Keratinocyte (primary cell): ENCODE measurements around the gene ANKRD44. TPM values are rescaled to one million over a fixed set of nuclear protein-coding genes. Genes with fewer than 3 reads are reported as not detected.

Source experiments
- DNase-seq: peaks from one replicate; pipeline ENCODE4 v3.0.0-alpha.2; 2011; ENCODE audit warnings: low read depth, missing footprints, low spot score
- FAIRE-seq: peaks from 2 replicates; lab custom pipeline; 2011; peaks lifted over from hg19 to GRCh38; lab: Jason Lieb, UNC
- H2AFZ ChIP-seq: 2 replicates; pipeline ENCODE4 v1.6.0; 2012; ENCODE audit warnings: low read length, control low read depth, inconsistent platforms; ENCODE audit not compliant: control insufficient read depth
- H3K27ac ChIP-seq: 2 replicates; pipeline ENCODE4 v1.5.1; 2011; ENCODE audit warnings: low read length; ENCODE audit not compliant: control insufficient read depth, insufficient read depth
- H3K27me3 ChIP-seq: 3 replicates; pipeline ENCODE4 v1.6.0; 2011; ENCODE audit warnings: low read length; ENCODE audit not compliant: control insufficient read depth, insufficient read depth; ENCODE audit errors: extremely low read depth
- H3K36me3 ChIP-seq, 2 experiments: 2 replicates in 1 of 2; 3 replicates in 1 of 2; pipeline ENCODE4 v1.5.1; 2011; ENCODE audit warnings: low read length in 2 of 2, mild to moderate bottlenecking in 1 of 2; ENCODE audit not compliant: control insufficient read depth in 2 of 2, insufficient read depth in 2 of 2; ENCODE audit errors: extremely low read depth in 1 of 2
- H3K4me1 ChIP-seq: 3 replicates; pipeline ENCODE4 v1.5.1; 2011; ENCODE audit warnings: low read length; ENCODE audit not compliant: control insufficient read depth, insufficient read depth; ENCODE audit errors: extremely low read depth
- H3K4me2 ChIP-seq: 3 replicates; pipeline ENCODE4 v1.6.0; 2011; ENCODE audit warnings: low read depth, low read length; ENCODE audit not compliant: control insufficient read depth, insufficient read depth; ENCODE audit errors: extremely low read depth
- H3K4me3 ChIP-seq, 3 experiments: fragments of 200-600 bp in 1 of 3; sonication (generic) in 1 of 3; 2 replicates in 2 of 3; 3 replicates in 1 of 3; pipeline ENCODE4 v1.5.1; 2011 to 2016; ENCODE audit warnings: low read length in 3 of 3, mild to moderate bottlenecking in 3 of 3, control low read depth in 2 of 3, inconsistent platforms in 1 of 3, low read depth in 1 of 3, mixed read lengths in 1 of 3, mixed run types in 1 of 3, moderate library complexity in 1 of 3; ENCODE audit not compliant: control insufficient read depth in 2 of 3, insufficient read depth in 2 of 3; ENCODE audit errors: extremely low read depth in 1 of 3
- H3K79me2 ChIP-seq: 2 replicates; pipeline ENCODE4 v1.6.0; 2012; ENCODE audit warnings: low read length; ENCODE audit not compliant: control insufficient read depth, insufficient read depth
- H3K9ac ChIP-seq: 3 replicates; pipeline ENCODE4 v1.6.0; 2011; ENCODE audit warnings: low read length; ENCODE audit not compliant: control insufficient read depth, insufficient read depth; ENCODE audit errors: extremely low read depth
- H3K9me1 ChIP-seq: 3 replicates; pipeline ENCODE4 v1.6.0; 2011; ENCODE audit warnings: low read length; ENCODE audit not compliant: control insufficient read depth, insufficient read depth; ENCODE audit errors: extremely low read depth
- H3K9me3 ChIP-seq: 2 replicates; pipeline ENCODE4 v1.5.1; 2012; ENCODE audit warnings: low read depth, low read length; ENCODE audit not compliant: control insufficient read depth
- H4K20me1 ChIP-seq: 3 replicates; pipeline ENCODE4 v1.6.0; 2011; ENCODE audit warnings: low read length; ENCODE audit not compliant: control insufficient read depth, insufficient read depth; ENCODE audit errors: extremely low read depth
- EZH2 ChIP-seq: IDR thresholded peaks from one replicate; pipeline ENCODE4 v1.6.1; 2012; ENCODE audit warnings: inconsistent platforms, mild to moderate bottlenecking, low read length, moderate library complexity
- dilution Hi-C: fragments of 300-500 bp; cut with MboI; formaldehyde crosslinking; loops from one replicate; pipeline ENCODE4 v1.7.0; 2020; ENCODE audit warnings: low sequenced_read_pairs; ENCODE audit not compliant: extremely low pct_ligation_motif_present
- polyA plus RNA-seq, 5 experiments: library from polyadenylated mRNA; depleted of rRNA in 3 of 5; stranded (reverse) in 3 of 5; stranded (forward) in 1 of 5; unstranded in 1 of 5; fragments of >200 nt; gene quantifications; 1 replicate in 1 of 5; 2 replicates in 3 of 5; 3 replicates in 1 of 5; pipeline versions ENCODE4 v1.2.1 to v1.2.3, GENCODE V29; 2011 to 2012; ENCODE audit warnings: missing spikeins in 2 of 5, low read depth in 1 of 5, low replicate concordance in 1 of 5
- TF ChIP-seq, protein P1 (sequence below), 3 experiments: IDR thresholded peaks in 1 of 3; conservative IDR thresholded peaks in 1 of 3; optimal IDR thresholded peaks in 1 of 3; 2 replicates in 2 of 3; 3 replicates in 1 of 3; pipeline versions ENCODE3 to v1.5.1; 2011; ENCODE audit warnings: low read length in 3 of 3, mild to moderate bottlenecking in 3 of 3, moderate library complexity in 2 of 3, control low read depth in 1 of 3, inconsistent platforms in 1 of 3; ENCODE audit not compliant: insufficient read depth in 2 of 3; ENCODE audit errors: extremely low read depth in 1 of 3

The ANKRD44 gene
- polyA plus RNA-seq, 1 donor (not counting 4 experiments of a cell fraction or from before 2014, with no cell fraction given): 0.35 TPM

DNA sequence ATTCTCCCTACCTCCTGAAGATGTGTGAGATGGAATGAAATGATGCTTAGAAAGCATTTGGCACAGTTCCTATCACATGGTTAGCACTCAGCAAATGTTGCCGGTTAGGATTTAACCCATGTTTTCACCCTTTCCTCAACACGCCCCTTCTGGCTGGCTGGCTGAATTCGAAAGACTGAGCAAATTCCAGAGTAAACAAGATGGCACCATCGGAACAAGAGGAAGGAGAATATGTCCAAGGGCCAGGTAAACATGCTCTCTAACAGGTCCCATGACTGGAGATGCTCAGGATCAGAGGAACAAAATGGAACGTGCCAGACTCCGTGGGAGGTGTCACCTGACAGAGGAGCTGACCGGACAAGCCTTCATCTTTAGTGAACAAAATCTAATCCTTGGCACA, 145.6 kb downstream of the ANKRD44 start:
- no peak overlapping the region for H3K9ac ChIP-seq
- dilution Hi-C loops: no loop called here
- no peaks in the 10 kb centered on the region for H3K9me3 ChIP-seq
- no peak overlapping the region for H3K27ac ChIP-seq
- no peak for DNase-seq
- no peak overlapping the region for H3K4me2 ChIP-seq
- no peaks in the 10 kb centered on the region for H3K4me1 ChIP-seq
- H4K20me1 ChIP-seq: no peaks in the 10 kb centered on the region
- H3K27me3 ChIP-seq: peaks cover 4% of the 10 kb centered on the region
- H3K79me2 ChIP-seq: no peaks in the 10 kb centered on the region
- H2AFZ ChIP-seq: no peak overlapping the region
- no peak overlapping the region for H3K4me3 ChIP-seq
- no peaks in the 10 kb centered on the region for H3K9me1 ChIP-seq
- no peak for FAIRE-seq
- no peaks in the 10 kb centered on the region for H3K36me3 ChIP-seq
- TF ChIP-seq, protein P1, sequence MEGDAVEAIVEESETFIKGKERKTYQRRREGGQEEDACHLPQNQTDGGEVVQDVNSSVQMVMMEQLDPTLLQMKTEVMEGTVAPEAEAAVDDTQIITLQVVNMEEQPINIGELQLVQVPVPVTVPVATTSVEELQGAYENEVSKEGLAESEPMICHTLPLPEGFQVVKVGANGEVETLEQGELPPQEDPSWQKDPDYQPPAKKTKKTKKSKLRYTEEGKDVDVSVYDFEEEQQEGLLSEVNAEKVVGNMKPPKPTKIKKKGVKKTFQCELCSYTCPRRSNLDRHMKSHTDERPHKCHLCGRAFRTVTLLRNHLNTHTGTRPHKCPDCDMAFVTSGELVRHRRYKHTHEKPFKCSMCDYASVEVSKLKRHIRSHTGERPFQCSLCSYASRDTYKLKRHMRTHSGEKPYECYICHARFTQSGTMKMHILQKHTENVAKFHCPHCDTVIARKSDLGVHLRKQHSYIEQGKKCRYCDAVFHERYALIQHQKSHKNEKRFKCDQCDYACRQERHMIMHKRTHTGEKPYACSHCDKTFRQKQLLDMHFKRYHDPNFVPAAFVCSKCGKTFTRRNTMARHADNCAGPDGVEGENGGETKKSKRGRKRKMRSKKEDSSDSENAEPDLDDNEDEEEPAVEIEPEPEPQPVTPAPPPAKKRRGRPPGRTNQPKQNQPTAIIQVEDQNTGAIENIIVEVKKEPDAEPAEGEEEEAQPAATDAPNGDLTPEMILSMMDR (optimal IDR thresholded peaks at IDR 0.05 in 1 of 3, IDR thresholded peaks at IDR 0.05 in 1 of 3, conservative IDR thresholded peaks at IDR 0.05 in 1 of 3; ENCODE audit: extremely low read depth in 1 of 3, insufficient read depth in 2 of 3, low read length in 3 of 3): no peak
- TF ChIP-seq EZH2: no peak

- H2AFZ ChIP-seq: no peak overlapping the region
- H3K4me3 ChIP-seq: no peak overlapping the region
- no peaks in the 10 kb centered on the region for H3K79me2 ChIP-seq
- FAIRE-seq: no peak
- dilution Hi-C loops: no loop called here
- no peaks in the 10 kb centered on the region for H4K20me1 ChIP-seq
- no peak overlapping the region for H3K27ac ChIP-seq
- H3K9ac ChIP-seq: no peak overlapping the region
- H3K27me3 ChIP-seq: peaks cover 4% of the 10 kb centered on the region
- TF ChIP-seq, protein P1 (optimal IDR thresholded peaks at IDR 0.05 in 1 of 3, IDR thresholded peaks at IDR 0.05 in 1 of 3, conservative IDR thresholded peaks at IDR 0.05 in 1 of 3; ENCODE audit: extremely low read depth in 1 of 3, insufficient read depth in 2 of 3, low read length in 3 of 3): no peak
- no peak for TF ChIP-seq EZH2
- no peak overlapping the region for H3K4me2 ChIP-seq
- no peaks in the 10 kb centered on the region for H3K36me3 ChIP-seq
- H3K4me1 ChIP-seq: no peaks in the 10 kb centered on the region
- no peaks in the 10 kb centered on the region for H3K9me1 ChIP-seq
- no peak for DNase-seq
- no peaks in the 10 kb centered on the region for H3K9me3 ChIP-seq
Measured at GRCh38 chr2:197164141-197164754, 146.3 kb downstream of the ANKRD44 start.
